ENCODE results near the gene HS6ST1. TPM values are rescaled to one million over a fixed set of nuclear protein-coding genes. Genes with fewer than 3 reads are reported as not detected.

The HS6ST1 gene
- total RNA-seq, 1 experiment from 2014 or later: 22.0 TPM

GRCh38 chr2:128302744-128303067, 16.0 kb downstream of the HS6ST1 start:
- TF ChIP-seq SIN3A (IDR thresholded peaks at IDR 0.05; ENCODE audit: borderline replicate concordance, insufficient read depth, low read depth, low read length) (no peak), TCF7L2 (IDR thresholded peaks at IDR 0.05; ENCODE audit: low read depth, low read length) (no peak), POLR2AphosphoS5 (IDR thresholded peaks at IDR 0.05; ENCODE audit: low read depth, low read length) (no peak)
- TF ChIP-seq, protein P1, sequence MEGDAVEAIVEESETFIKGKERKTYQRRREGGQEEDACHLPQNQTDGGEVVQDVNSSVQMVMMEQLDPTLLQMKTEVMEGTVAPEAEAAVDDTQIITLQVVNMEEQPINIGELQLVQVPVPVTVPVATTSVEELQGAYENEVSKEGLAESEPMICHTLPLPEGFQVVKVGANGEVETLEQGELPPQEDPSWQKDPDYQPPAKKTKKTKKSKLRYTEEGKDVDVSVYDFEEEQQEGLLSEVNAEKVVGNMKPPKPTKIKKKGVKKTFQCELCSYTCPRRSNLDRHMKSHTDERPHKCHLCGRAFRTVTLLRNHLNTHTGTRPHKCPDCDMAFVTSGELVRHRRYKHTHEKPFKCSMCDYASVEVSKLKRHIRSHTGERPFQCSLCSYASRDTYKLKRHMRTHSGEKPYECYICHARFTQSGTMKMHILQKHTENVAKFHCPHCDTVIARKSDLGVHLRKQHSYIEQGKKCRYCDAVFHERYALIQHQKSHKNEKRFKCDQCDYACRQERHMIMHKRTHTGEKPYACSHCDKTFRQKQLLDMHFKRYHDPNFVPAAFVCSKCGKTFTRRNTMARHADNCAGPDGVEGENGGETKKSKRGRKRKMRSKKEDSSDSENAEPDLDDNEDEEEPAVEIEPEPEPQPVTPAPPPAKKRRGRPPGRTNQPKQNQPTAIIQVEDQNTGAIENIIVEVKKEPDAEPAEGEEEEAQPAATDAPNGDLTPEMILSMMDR (IDR thresholded peaks at IDR 0.05): no peak
- TF ChIP-seq, protein P2, sequence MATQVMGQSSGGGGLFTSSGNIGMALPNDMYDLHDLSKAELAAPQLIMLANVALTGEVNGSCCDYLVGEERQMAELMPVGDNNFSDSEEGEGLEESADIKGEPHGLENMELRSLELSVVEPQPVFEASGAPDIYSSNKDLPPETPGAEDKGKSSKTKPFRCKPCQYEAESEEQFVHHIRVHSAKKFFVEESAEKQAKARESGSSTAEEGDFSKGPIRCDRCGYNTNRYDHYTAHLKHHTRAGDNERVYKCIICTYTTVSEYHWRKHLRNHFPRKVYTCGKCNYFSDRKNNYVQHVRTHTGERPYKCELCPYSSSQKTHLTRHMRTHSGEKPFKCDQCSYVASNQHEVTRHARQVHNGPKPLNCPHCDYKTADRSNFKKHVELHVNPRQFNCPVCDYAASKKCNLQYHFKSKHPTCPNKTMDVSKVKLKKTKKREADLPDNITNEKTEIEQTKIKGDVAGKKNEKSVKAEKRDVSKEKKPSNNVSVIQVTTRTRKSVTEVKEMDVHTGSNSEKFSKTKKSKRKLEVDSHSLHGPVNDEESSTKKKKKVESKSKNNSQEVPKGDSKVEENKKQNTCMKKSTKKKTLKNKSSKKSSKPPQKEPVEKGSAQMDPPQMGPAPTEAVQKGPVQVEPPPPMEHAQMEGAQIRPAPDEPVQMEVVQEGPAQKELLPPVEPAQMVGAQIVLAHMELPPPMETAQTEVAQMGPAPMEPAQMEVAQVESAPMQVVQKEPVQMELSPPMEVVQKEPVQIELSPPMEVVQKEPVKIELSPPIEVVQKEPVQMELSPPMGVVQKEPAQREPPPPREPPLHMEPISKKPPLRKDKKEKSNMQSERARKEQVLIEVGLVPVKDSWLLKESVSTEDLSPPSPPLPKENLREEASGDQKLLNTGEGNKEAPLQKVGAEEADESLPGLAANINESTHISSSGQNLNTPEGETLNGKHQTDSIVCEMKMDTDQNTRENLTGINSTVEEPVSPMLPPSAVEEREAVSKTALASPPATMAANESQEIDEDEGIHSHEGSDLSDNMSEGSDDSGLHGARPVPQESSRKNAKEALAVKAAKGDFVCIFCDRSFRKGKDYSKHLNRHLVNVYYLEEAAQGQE (IDR thresholded peaks at IDR 0.05; ENCODE audit: insufficient read depth in 1 of 2, low read depth in 2 of 2, low read length in 1 of 2): no peak

GRCh38 chr2:128302011-128302743, 16.5 kb downstream of the HS6ST1 start:
- TF ChIP-seq, protein P1 (IDR thresholded peaks at IDR 0.05): no peak
- TF ChIP-seq POLR2AphosphoS5 (IDR thresholded peaks at IDR 0.05; ENCODE audit: low read depth, low read length) (no peak), SIN3A (IDR thresholded peaks at IDR 0.05; ENCODE audit: borderline replicate concordance, insufficient read depth, low read depth, low read length) (no peak), TCF7L2 (IDR thresholded peaks at IDR 0.05; ENCODE audit: low read depth, low read length) (no peak)
- TF ChIP-seq, protein P2 (IDR thresholded peaks at IDR 0.05; ENCODE audit: insufficient read depth in 1 of 2, low read depth in 2 of 2, low read length in 1 of 2): no peak
- Histone ChIP-seq H3K4me1 (ENCODE audit: control insufficient read depth, insufficient read depth, low read length) (peaks cover 12% of the 10 kb centered on the region), H3K27me3 (ENCODE audit: control insufficient read depth, insufficient read depth, low read length) (no peaks in the 10 kb centered on the region), H3K36me3 (ENCODE audit: control insufficient read depth, insufficient read depth, low read length) (no peaks in the 10 kb centered on the region), H3K9me3 (ENCODE audit: control insufficient read depth, insufficient read depth, low read depth, low read length) (no peaks in the 10 kb centered on the region), H3K27ac (ENCODE audit: low read length) (no peak overlapping the region), H3K4me3 (ENCODE audit: low read depth in 2 of 2, low read length in 2 of 2) (no peak overlapping the region)
- in situ Hi-C loops (cut with HindIII; ENCODE audit: low pct_unique_long_range_greater_than_20kb, low sequenced_read_pairs): no loop called here
- ChIA-PET POLR2A (no interaction called here), CTCF (interaction anchor here (0.5 to 0.6 kb wide), 2 partner anchors 17 to 453 kb away, joined by 4 to 10 read pairs; no protein-coding TSS in a partner anchor)
- DNase-seq (ENCODE audit: low read depth, low spot score) (no peak), ATAC-seq (0 out of 2 replicates have a peak, but pooled peaks have one; percentile 4)
- no TSS peak for BruUV-seq (replicated peaks)
- intact Hi-C loops (cut with micrococcal nuclease; ENCODE audit: unreplicated experiment): no loop called here

More at GRCh38 chr2:128302744-128303067, 16.0 kb downstream of the HS6ST1 start:
- in situ Hi-C loops (cut with HindIII; ENCODE audit: low pct_unique_long_range_greater_than_20kb, low sequenced_read_pairs): no loop called here
- BruUV-seq (replicated peaks): no TSS peak
- H3K4me3 ChIP-seq (ENCODE audit: low read depth in 2 of 2, low read length in 2 of 2): no peak overlapping the region
- H3K9me3 ChIP-seq (ENCODE audit: control insufficient read depth, insufficient read depth, low read depth, low read length): no peaks in the 10 kb centered on the region
- DNase-seq (ENCODE audit: low read depth, low spot score) (no peak), ATAC-seq (no peak)
- no peaks in the 10 kb centered on the region for H3K27me3 ChIP-seq (ENCODE audit: control insufficient read depth, insufficient read depth, low read length)
- intact Hi-C loops (cut with micrococcal nuclease; ENCODE audit: unreplicated experiment): no loop called here
- CTCF ChIA-PET: no interaction called here
- no peaks in the 10 kb centered on the region for H3K36me3 ChIP-seq (ENCODE audit: control insufficient read depth, insufficient read depth, low read length)
- POLR2A ChIA-PET: no interaction called here
- no peak overlapping the region for H3K27ac ChIP-seq (ENCODE audit: low read length)
- H3K4me1 ChIP-seq (ENCODE audit: control insufficient read depth, insufficient read depth, low read length): peaks cover 12% of the 10 kb centered on the region

Data from Panc1 (cell line).